ENCODE measurements around the gene MAT2A. TPM values are rescaled to one million over a fixed set of nuclear protein-coding genes. Genes with fewer than 3 reads are reported as not detected.

MAT2A gene
- total and polyA plus RNA-seq, 10 of the 15 experiments (the other 5 are each of a cell fraction or from before 2014, with no cell fraction given): 97.6 to 408 (median 290) TPM

- POLR2A ChIA-PET: interaction anchor here (0.6 to 2.8 kb wide), 7 partner anchors 9 to 421 kb away, joined by 3 to 12 read pairs (median 5); partner anchors contain the start of genes GGCX, MAT2A and SH2D6
- BruUV-seq (replicated peaks): no TSS peak
- in situ Hi-C loops (cut with MboI) (no loop called here), intact Hi-C loops (cut with micrococcal nuclease; ENCODE audit: unreplicated experiment) (no loop called here)
- Histone ChIP-seq H3K9ac (ENCODE audit: control insufficient read depth, insufficient read depth, low read length) (no peak overlapping the region), H3K4me2 (ENCODE audit: control insufficient read depth, insufficient read depth) (no peak overlapping the region), H3K79me2 (ENCODE audit: control insufficient read depth, insufficient read depth, low read length) (no peaks in the 10 kb centered on the region), H3K27ac (ENCODE audit: control insufficient read depth, insufficient read depth) (no peak overlapping the region), H3K36me3 (ENCODE audit: control insufficient read depth in 2 of 2, insufficient read depth in 2 of 2, low read length in 1 of 2) (peaks cover 8 to 26% of the 10 kb centered on the region in 2 experiments), H3K9me3 (replicated peaks; ENCODE audit: control insufficient read depth, insufficient read depth, low read length) (no peaks in the 10 kb centered on the region), H3K27me3 (replicated peaks in 1 of 2; ENCODE audit: control insufficient read depth in 2 of 2, insufficient read depth in 2 of 2, low read length in 1 of 2) (no peaks in the 10 kb centered on the region), H3K4me3 (no peak overlapping the region), H2AFZ (ENCODE audit: control insufficient read depth, low read depth, low read length) (no peak overlapping the region), H3K4me1 (ENCODE audit: control insufficient read depth, insufficient read depth, low read length) (no peaks in the 10 kb centered on the region), H4K20me1 (ENCODE audit: control insufficient read depth, insufficient read depth) (no peaks in the 10 kb centered on the region)
- RAD21 ChIA-PET (ENCODE audit: unreplicated experiment): interaction anchor here (0.9 to 7.7 kb wide), 6 partner anchors 8 to 157 kb away, joined by 3 to 179 read pairs (median 3); partner anchors contain the start of genes GGCX and SH2D6
- 94% methylated on average over 2 of the region's 2 CpGs for WGBS (ENCODE audit: insufficient coverage, insufficient replicate concordance, low lambda C conversion rate, missing lambda C conversion rate)
- ATAC-seq (no peak), DNase-seq (ENCODE audit: low read depth, low spot score) (no peak), FAIRE-seq (no peak)
- SMC1A ChIA-PET (ENCODE audit: uncharacterized antibody, unreplicated experiment): interaction anchor here (1.0 to 6.3 kb wide), 8 partner anchors 9 to 164 kb away, joined by 3 to 201 read pairs (median 4); partner anchors contain the start of genes MAT2A and SH2D6
- CTCF ChIA-PET: interaction anchor here (0.5 to 10.4 kb wide), 7 partner anchors 8 to 1214 kb away, joined by 3 to 336 read pairs (median 4); partner anchors contain the start of genes MAT2A and SH2D6
- TF ChIP-seq MYC (IDR thresholded peaks at IDR 0.05; ENCODE audit: insufficient read depth, insufficient read length, insufficient replicate concordance, low read length, severe bottlenecking) (no peak), IKZF2 (IDR thresholded peaks at IDR 0.05) (no peak)
Measured at GRCh38 chr2:85548608-85548900, 9.6 kb downstream of the MAT2A start.

- Histone ChIP-seq H3K36me3 (ENCODE audit: control insufficient read depth in 2 of 2, insufficient read depth in 2 of 2, low read length in 1 of 2) (peaks cover 9 to 23% of the 10 kb centered on the region in 2 experiments), H3K79me2 (ENCODE audit: control insufficient read depth, insufficient read depth, low read length) (no peaks in the 10 kb centered on the region), H3K9ac (ENCODE audit: control insufficient read depth, insufficient read depth, low read length) (no peak overlapping the region), H3K27ac (ENCODE audit: control insufficient read depth, insufficient read depth) (no peak overlapping the region), H3K4me3 (no peak overlapping the region), H3K27me3 (replicated peaks in 1 of 2; ENCODE audit: control insufficient read depth in 2 of 2, insufficient read depth in 2 of 2, low read length in 1 of 2) (no peaks in the 10 kb centered on the region), H3K9me3 (replicated peaks; ENCODE audit: control insufficient read depth, insufficient read depth, low read length) (no peaks in the 10 kb centered on the region), H2AFZ (ENCODE audit: control insufficient read depth, low read depth, low read length) (no peak overlapping the region), H3K4me1 (ENCODE audit: control insufficient read depth, insufficient read depth, low read length) (no peaks in the 10 kb centered on the region), H4K20me1 (ENCODE audit: control insufficient read depth, insufficient read depth) (no peaks in the 10 kb centered on the region), H3K4me2 (ENCODE audit: control insufficient read depth, insufficient read depth) (no peak overlapping the region)
- no TSS peak for BruUV-seq (replicated peaks)
- SMC1A ChIA-PET (ENCODE audit: uncharacterized antibody, unreplicated experiment): interaction anchor here (1.0 to 6.3 kb wide), 9 partner anchors 9 to 164 kb away, joined by 3 to 201 read pairs (median 5); partner anchors contain the start of genes GGCX, MAT2A and SH2D6
- CTCF ChIA-PET: interaction anchor here (0.5 to 10.4 kb wide), 7 partner anchors 8 to 1214 kb away, joined by 3 to 336 read pairs (median 4); partner anchors contain the start of genes MAT2A and SH2D6
- over 99% methylated on average over 10 of the region's 10 CpGs for WGBS (ENCODE audit: insufficient coverage, insufficient replicate concordance, low lambda C conversion rate, missing lambda C conversion rate)
- RAD21 ChIA-PET (ENCODE audit: unreplicated experiment): interaction anchor here (0.7 to 7.7 kb wide), 8 partner anchors 8 to 158 kb away, joined by 3 to 179 read pairs (median 4); partner anchors contain the start of genes GGCX, MAT2A and SH2D6
- ATAC-seq (no peak), FAIRE-seq (no peak), DNase-seq (ENCODE audit: low read depth, low spot score) (no peak)
- POLR2A ChIA-PET: interaction anchor here (0.6 to 2.8 kb wide), 6 partner anchors 8 to 143 kb away, joined by 3 to 12 read pairs (median 6); partner anchors contain the start of genes GGCX, MAT2A and SH2D6
- intact Hi-C loops (cut with micrococcal nuclease; ENCODE audit: unreplicated experiment): no loop called here
- in situ Hi-C loops (cut with MboI): no loop called here
- no peak for TF ChIP-seq NR2C1 (IDR thresholded peaks at IDR 0.05)
- no peak for TF ChIP-seq POLR2AphosphoS2 (IDR thresholded peaks at IDR 0.05; ENCODE audit: low read depth, low read length)
- no peak for TF ChIP-seq USF1 (IDR thresholded peaks at IDR 0.05; ENCODE audit: borderline replicate concordance, extremely low read length, insufficient read depth, low read depth, low read length)
- TF ChIP-seq SIX5 (IDR thresholded peaks at IDR 0.05; ENCODE audit: low read depth, low read length, severe bottlenecking): no peak
- no peak for TF ChIP-seq MYB (IDR thresholded peaks at IDR 0.05; ENCODE audit: borderline replicate concordance, low read depth, low read length)
- TF ChIP-seq, protein P1, sequence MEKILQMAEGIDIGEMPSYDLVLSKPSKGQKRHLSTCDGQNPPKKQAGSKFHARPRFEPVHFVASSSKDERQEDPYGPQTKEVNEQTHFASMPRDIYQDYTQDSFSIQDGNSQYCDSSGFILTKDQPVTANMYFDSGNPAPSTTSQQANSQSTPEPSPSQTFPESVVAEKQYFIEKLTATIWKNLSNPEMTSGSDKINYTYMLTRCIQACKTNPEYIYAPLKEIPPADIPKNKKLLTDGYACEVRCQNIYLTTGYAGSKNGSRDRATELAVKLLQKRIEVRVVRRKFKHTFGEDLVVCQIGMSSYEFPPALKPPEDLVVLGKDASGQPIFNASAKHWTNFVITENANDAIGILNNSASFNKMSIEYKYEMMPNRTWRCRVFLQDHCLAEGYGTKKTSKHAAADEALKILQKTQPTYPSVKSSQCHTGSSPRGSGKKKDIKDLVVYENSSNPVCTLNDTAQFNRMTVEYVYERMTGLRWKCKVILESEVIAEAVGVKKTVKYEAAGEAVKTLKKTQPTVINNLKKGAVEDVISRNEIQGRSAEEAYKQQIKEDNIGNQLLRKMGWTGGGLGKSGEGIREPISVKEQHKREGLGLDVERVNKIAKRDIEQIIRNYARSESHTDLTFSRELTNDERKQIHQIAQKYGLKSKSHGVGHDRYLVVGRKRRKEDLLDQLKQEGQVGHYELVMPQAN (conservative IDR thresholded peaks at IDR 0.05): no peak
Measured at GRCh38 chr2:85549095-85549494, 10.1 kb downstream of the MAT2A start.
